Measurements from ENCODE around the gene DRD3. TPM values are rescaled to one million over a fixed set of nuclear protein-coding genes. Genes with fewer than 3 reads are reported as not detected.
A peak's percentile ranks its signal among the peaks of the same experiment; 100 is the strongest.

The DRD3 gene
- polyA plus RNA-seq, 3 donors from 2014 or later: 0.20 TPM; not detected in 2

GRCh38 chr3:114213627-114214541, 35.0 kb upstream of the DRD3 start:
- no peak overlapping the region for H3K4me3 Mint-ChIP-seq
- peaks cover 0 to 6% (median 3%) of the 10 kb centered on the region in 3 donors for H3K36me3 Mint-ChIP-seq
- peaks cover 0 to 2% (median 0%) of the 10 kb centered on the region in 3 donors for H3K27me3 Mint-ChIP-seq (ENCODE audit: low read depth in 3 of 3)
- no peaks in the 10 kb centered on the region for H3K9me3 Mint-ChIP-seq
- peaks cover 2 to 4% of the 10 kb centered on the region in 2 donors for H3K4me1 Mint-ChIP-seq
- H3K27ac Mint-ChIP-seq: no peak overlapping the region
- peak; percentile 81 to 87 (median 85) for DNase-seq

DNA sequence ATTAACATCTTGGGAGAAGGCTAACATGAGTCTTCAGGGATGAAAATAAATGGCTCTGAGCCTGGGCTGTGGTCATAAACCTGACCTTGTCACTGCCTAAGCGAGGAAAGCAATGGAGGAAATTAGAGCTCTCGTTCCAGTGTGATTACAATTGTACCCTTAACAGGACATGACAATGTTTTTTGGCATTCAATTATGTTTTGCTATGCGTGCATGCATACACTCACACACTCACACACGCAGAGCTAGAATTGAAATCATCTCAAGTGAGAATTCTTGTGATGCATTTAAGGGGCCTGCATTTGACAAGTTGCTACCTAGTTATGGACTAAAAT, 34.4 kb upstream of the DRD3 start:
- no peaks in the 10 kb centered on the region for H3K9me3 Mint-ChIP-seq
- no peak overlapping the region for H3K4me3 Mint-ChIP-seq
- peaks cover 0 to 6% (median 3%) of the 10 kb centered on the region in 3 donors for H3K36me3 Mint-ChIP-seq
- no peak overlapping the region for H3K27ac Mint-ChIP-seq
- no peak for DNase-seq
- H3K27me3 Mint-ChIP-seq (ENCODE audit: low read depth in 3 of 3): peaks cover 0 to 2% (median 0%) of the 10 kb centered on the region in 3 donors
- no peaks in the 10 kb centered on the region for H3K4me1 Mint-ChIP-seq

DNA sequence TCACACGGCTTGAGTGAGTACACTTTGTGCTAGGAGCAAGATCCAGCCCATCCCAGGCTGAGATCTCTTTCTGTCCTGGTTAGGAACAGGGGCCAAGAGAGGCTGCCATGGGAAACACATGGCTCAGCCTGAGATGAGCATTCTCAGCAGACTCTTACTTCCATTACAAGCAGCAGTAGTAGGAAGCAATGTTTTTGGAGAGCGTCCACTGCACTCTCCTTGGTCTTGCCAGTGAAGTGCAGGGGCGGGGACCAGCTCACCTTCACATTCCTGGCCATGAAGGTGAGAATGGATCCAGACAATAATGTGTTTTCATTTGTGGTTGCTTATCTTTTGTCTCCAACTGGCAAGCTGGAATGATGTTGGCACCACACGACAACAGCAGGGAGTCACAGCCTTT, 33.8 kb upstream of the DRD3 start:
- Mint-ChIP-seq H3K4me1 (no peaks in the 10 kb centered on the region), H3K4me3 (peak overlapping the region in 1 of 5 donors; percentile 33), H3K27ac (no peak overlapping the region), H3K36me3 (peaks cover 0 to 6% (median 3%) of the 10 kb centered on the region in 3 donors), H3K9me3 (no peaks in the 10 kb centered on the region), H3K27me3 (ENCODE audit: low read depth in 3 of 3) (peaks cover 0 to 2% (median 0%) of the 10 kb centered on the region in 3 donors)
- DNase-seq: no peak

- H3K4me3 Mint-ChIP-seq: no peak overlapping the region
- no peak for DNase-seq
- no peaks in the 10 kb centered on the region for H3K36me3 Mint-ChIP-seq
- no peaks in the 10 kb centered on the region for H3K4me1 Mint-ChIP-seq
- H3K27me3 Mint-ChIP-seq (ENCODE audit: low read depth in 3 of 3): no peaks in the 10 kb centered on the region
- H3K27ac Mint-ChIP-seq: no peak overlapping the region
- H3K9me3 Mint-ChIP-seq: peaks cover 0 to 2% (median 0%) of the 10 kb centered on the region in 6 donors
Observed at GRCh38 chr3:114207768-114208167, 28.9 kb upstream of the DRD3 start.

GRCh38 chr3:114206342-114206741, 27.5 kb upstream of the DRD3 start:
- H3K9me3 Mint-ChIP-seq: peaks cover 0 to 2% (median 0%) of the 10 kb centered on the region in 6 donors
- H3K4me3 Mint-ChIP-seq: no peak overlapping the region
- H3K4me1 Mint-ChIP-seq: no peaks in the 10 kb centered on the region
- no peak overlapping the region for H3K27ac Mint-ChIP-seq
- H3K36me3 Mint-ChIP-seq: peaks cover 0 to 4% (median 0%) of the 10 kb centered on the region in 3 donors
- no peaks in the 10 kb centered on the region for H3K27me3 Mint-ChIP-seq (ENCODE audit: low read depth in 3 of 3)
- no peak for DNase-seq

DNA sequence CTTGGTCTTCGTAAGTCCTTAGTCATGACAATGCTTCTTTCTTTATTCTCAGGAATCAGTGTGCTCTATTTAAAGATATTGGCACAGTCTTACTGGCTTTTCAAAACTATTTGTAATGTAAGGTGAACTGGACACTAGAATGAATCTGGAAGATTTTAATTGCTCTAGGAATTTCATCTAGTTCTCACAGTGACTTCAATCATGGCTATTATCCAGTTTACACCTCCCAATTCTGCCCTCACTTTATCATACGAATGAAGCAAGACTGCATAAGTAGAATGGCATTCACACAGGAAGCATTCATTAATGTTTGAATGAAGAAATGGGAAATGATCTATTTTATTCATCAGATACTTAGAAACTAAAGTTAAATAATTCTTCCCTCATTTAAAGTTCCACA, 26.7 kb upstream of the DRD3 start:
- no peaks in the 10 kb centered on the region for H3K27me3 Mint-ChIP-seq (ENCODE audit: low read depth in 3 of 3)
- H3K27ac Mint-ChIP-seq: no peak overlapping the region
- H3K4me3 Mint-ChIP-seq: no peak overlapping the region
- no peaks in the 10 kb centered on the region for H3K4me1 Mint-ChIP-seq
- peaks cover 0 to 4% (median 0%) of the 10 kb centered on the region in 3 donors for H3K36me3 Mint-ChIP-seq
- H3K9me3 Mint-ChIP-seq: peaks cover 0 to 2% (median 0%) of the 10 kb centered on the region in 6 donors
- no peak for DNase-seq

- H3K27me3 Mint-ChIP-seq (ENCODE audit: low read depth in 3 of 3): no peaks in the 10 kb centered on the region
- no peak overlapping the region for H3K4me3 Mint-ChIP-seq
- H3K36me3 Mint-ChIP-seq: no peaks in the 10 kb centered on the region
- no peak for DNase-seq
- H3K9me3 Mint-ChIP-seq: no peaks in the 10 kb centered on the region
- H3K27ac Mint-ChIP-seq: no peak overlapping the region
- no peaks in the 10 kb centered on the region for H3K4me1 Mint-ChIP-seq
Observed at GRCh38 chr3:114194750-114195149, 15.9 kb upstream of the DRD3 start.

DNA sequence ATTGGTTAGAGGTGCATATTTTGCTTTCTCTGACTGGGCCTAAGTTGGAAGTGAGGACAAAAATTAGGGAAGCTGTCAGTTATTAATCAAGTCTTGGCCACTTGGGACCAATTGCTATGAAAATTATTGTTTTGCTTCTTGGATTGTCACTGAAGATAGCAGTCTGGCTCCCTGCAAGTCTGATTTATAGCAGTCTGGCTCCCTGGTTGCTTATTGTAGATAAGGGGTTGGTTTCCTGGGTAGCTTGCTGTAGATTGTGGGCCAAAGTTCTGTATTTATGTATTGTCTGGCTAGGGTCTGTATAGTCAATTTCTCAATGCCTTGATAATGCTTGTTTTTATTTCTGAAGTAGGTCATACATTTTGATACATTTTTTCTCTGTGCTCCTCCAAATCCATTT, 13.3 kb upstream of the DRD3 start:
- H3K4me3 Mint-ChIP-seq: no peak overlapping the region
- peaks cover 0 to 2% (median 0%) of the 10 kb centered on the region in 3 donors for H3K27me3 Mint-ChIP-seq (ENCODE audit: low read depth in 3 of 3)
- no peaks in the 10 kb centered on the region for H3K4me1 Mint-ChIP-seq

GRCh38 chr3:114186501-114186900, 7.6 kb upstream of the DRD3 start:
- Mint-ChIP-seq H3K27me3 (ENCODE audit: low read depth in 3 of 3) (peaks cover 0 to 7% (median 2%) of the 10 kb centered on the region in 3 donors), H3K4me1 (no peaks in the 10 kb centered on the region), H3K4me3 (no peak overlapping the region), H3K9me3 (peaks cover 2 to 18% (median 6%) of the 10 kb centered on the region in 6 donors), H3K27ac (no peak overlapping the region), H3K36me3 (peaks cover 5 to 11% (median 9%) of the 10 kb centered on the region in 3 donors)
- no peak for DNase-seq

More for the DNA sequence above, 13.3 kb upstream of the DRD3 start:
- Mint-ChIP-seq H3K36me3 (no peaks in the 10 kb centered on the region), H3K9me3 (no peaks in the 10 kb centered on the region), H3K27ac (no peak overlapping the region)
- no peak for DNase-seq

DNA sequence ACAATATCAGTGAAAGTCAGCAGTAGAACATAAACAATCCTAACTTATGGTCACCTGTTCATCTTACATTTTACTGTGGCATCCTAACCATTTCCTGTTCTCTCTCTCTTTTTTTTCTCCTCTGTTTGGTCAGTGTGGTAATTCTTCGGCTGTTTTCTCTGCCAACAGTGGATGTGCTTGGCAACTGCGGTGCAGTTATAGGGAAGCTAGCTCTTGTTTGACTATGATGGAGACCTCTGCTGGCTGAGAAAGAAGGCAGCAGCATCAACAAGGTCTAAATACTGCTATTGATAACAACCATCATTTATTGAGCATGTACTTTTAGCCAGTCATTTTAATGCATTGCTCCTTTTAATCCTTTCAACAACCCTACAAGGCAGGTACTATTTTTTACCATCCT, 723 bp upstream of the DRD3 start:
- Mint-ChIP-seq H3K9me3 (peaks cover 0 to 9% (median 0%) of the 10 kb centered on the region in 6 donors), H3K27me3 (ENCODE audit: low read depth in 3 of 3) (peaks cover 2 to 15% (median 11%) of the 10 kb centered on the region in 3 donors), H3K36me3 (peaks cover 0 to 4% (median 4%) of the 10 kb centered on the region in 3 donors), H3K4me3 (peak overlapping the region in 1 of 5 donors; percentile 36), H3K4me1 (peaks cover 2 to 9% of the 10 kb centered on the region in 2 donors), H3K27ac (no peak overlapping the region)
- DNase-seq: peak in 2 of 3 donors; percentile 4 to 23

- no peaks in the 10 kb centered on the region for H3K36me3 Mint-ChIP-seq
- H3K4me3 Mint-ChIP-seq: no peak overlapping the region
- peaks cover 2 to 12% (median 11%) of the 10 kb centered on the region in 3 donors for H3K27me3 Mint-ChIP-seq (ENCODE audit: low read depth in 3 of 3)
- DNase-seq: no peak
- H3K4me1 Mint-ChIP-seq: peaks cover 2 to 9% of the 10 kb centered on the region in 2 donors
- H3K27ac Mint-ChIP-seq: no peak overlapping the region
- no peaks in the 10 kb centered on the region for H3K9me3 Mint-ChIP-seq
Observed at GRCh38 chr3:114176890-114177289, 2.0 kb downstream of the DRD3 start.

- H3K9me3 Mint-ChIP-seq: no peaks in the 10 kb centered on the region
- H3K36me3 Mint-ChIP-seq: no peaks in the 10 kb centered on the region
- H3K27me3 Mint-ChIP-seq (ENCODE audit: low read depth in 3 of 3): peaks cover 2 to 11% (median 10%) of the 10 kb centered on the region in 3 donors
- H3K4me1 Mint-ChIP-seq: peaks cover 2 to 9% of the 10 kb centered on the region in 2 donors
- no peak for DNase-seq
- no peak overlapping the region for H3K4me3 Mint-ChIP-seq
- H3K27ac Mint-ChIP-seq: no peak overlapping the region
Observed at GRCh38 chr3:114176487-114176886, 2.4 kb downstream of the DRD3 start.

- DNase-seq: no peak
- no peaks in the 10 kb centered on the region for H3K36me3 Mint-ChIP-seq
- H3K27me3 Mint-ChIP-seq (ENCODE audit: low read depth in 3 of 3): peaks cover 2 to 10% (median 5%) of the 10 kb centered on the region in 3 donors
- H3K4me3 Mint-ChIP-seq: no peak overlapping the region
- H3K27ac Mint-ChIP-seq: no peak overlapping the region
- peaks cover 2 to 9% of the 10 kb centered on the region in 2 donors for H3K4me1 Mint-ChIP-seq
- peaks cover 0 to 1% (median 0%) of the 10 kb centered on the region in 6 donors for H3K9me3 Mint-ChIP-seq
Observed at GRCh38 chr3:114175204-114175987, 3.5 kb downstream of the DRD3 start.

DNA sequence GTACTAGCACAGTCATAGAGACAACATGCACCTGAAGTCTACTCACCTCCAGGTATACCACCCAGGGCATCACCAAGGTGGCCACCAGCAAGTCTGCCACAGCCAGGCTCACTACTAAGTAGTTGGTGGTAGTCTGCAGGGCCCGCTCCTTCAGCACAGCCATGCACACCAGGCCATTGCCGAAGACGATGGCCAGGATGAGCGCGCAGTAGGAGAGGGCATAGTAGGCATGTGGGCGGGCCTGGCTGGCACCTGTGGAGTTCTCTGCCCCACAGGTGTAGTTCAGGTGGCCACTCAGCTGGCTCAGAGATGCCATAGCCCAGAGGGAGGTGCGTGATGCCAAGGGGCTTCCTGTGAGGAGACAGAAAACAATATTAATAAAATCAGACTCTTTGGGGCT, 7.2 kb downstream of the DRD3 start:
- Mint-ChIP-seq H3K4me1 (no peaks in the 10 kb centered on the region), H3K36me3 (no peaks in the 10 kb centered on the region), H3K27ac (no peak overlapping the region), H3K27me3 (ENCODE audit: low read depth in 3 of 3) (peaks cover 0 to 2% (median 2%) of the 10 kb centered on the region in 3 donors), H3K4me3 (no peak overlapping the region), H3K9me3 (peaks cover 0 to 1% (median 0%) of the 10 kb centered on the region in 6 donors)
- DNase-seq: no peak
